ENCODE measurements around the gene HSD17B13. TPM values are rescaled to one million over a fixed set of nuclear protein-coding genes. Genes with fewer than 3 reads are reported as not detected.

HSD17B13 gene
- total and polyA plus RNA-seq, 2 donors (not counting 1 experiment from before 2014, with no cell fraction given) = 0.32 to 0.46 TPM

DNA sequence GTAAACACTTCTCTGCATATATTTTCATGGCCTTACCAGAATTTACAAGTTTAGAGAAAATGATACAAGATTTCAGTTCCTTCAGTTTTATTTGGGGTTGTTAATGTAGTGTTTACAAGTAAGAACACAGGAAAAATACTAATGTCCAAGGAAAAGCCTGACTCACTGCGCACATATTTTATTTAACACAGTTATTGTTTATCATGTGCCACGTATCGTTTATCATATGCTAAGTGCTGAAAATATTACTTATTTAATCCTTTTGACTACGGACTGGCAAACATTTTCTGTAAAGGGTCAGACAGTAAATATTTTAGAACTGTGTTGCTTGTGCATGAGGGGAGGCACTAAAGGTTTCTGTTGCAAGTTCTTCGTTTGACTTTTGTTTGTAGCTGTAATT, 794 bp downstream of the HSD17B13 start:
- H3K79me2 ChIP-seq (ENCODE audit: control insufficient read depth, insufficient read depth, low read length) = no peaks in the 10 kb centered on the region
- ATAC-seq (ENCODE audit: low read depth) (no peak), DNase-seq (no peak)
- H3K27ac ChIP-seq (ENCODE audit: low read length in 2 of 2) = no peak overlapping the region
- no peaks in the 10 kb centered on the region for H3K27me3 ChIP-seq (replicated peaks in 1 of 4; ENCODE audit: control extremely low read depth in 1 of 4, control insufficient read depth in 3 of 4, insufficient read depth in 4 of 4, low read length in 3 of 4)
- H3K36me3 ChIP-seq (replicated peaks in 1 of 2; ENCODE audit: control extremely low read depth in 1 of 2, control insufficient read depth in 1 of 2, extremely low read depth in 1 of 2, insufficient read depth in 2 of 2, low read length in 1 of 2) = no peaks in the 10 kb centered on the region
- no peaks in the 10 kb centered on the region for H3K9me3 ChIP-seq (ENCODE audit: control extremely low read depth in 1 of 3, control insufficient read depth in 2 of 3, insufficient read depth in 1 of 3, low read length in 2 of 3)
- H3K9ac ChIP-seq (ENCODE audit: low read length) = no peak overlapping the region
- H2AFZ ChIP-seq (ENCODE audit: insufficient read depth, low read depth, low read length, poor library complexity, severe bottlenecking) = no peak overlapping the region
- H3K4me1 ChIP-seq (ENCODE audit: control insufficient read depth in 2 of 2, insufficient read depth in 2 of 2, low read length in 2 of 2) = no peaks in the 10 kb centered on the region
- H4K20me1 ChIP-seq (ENCODE audit: control insufficient read depth, insufficient read depth, low read length, poor library complexity, severe bottlenecking) = no peaks in the 10 kb centered on the region
- H3K27ac Mint-ChIP-seq = no peak overlapping the region
- CTCF ChIA-PET = no interaction called here
- no peak overlapping the region for H3K4me2 ChIP-seq (replicated peaks; ENCODE audit: low read depth, low read length, poor library complexity, severe bottlenecking)
- no peak overlapping the region for H3K4me3 Mint-ChIP-seq
- H3K9me3 Mint-ChIP-seq (ENCODE audit: insufficient read depth) = no peaks in the 10 kb centered on the region
- TF ChIP-seq, protein P1, sequence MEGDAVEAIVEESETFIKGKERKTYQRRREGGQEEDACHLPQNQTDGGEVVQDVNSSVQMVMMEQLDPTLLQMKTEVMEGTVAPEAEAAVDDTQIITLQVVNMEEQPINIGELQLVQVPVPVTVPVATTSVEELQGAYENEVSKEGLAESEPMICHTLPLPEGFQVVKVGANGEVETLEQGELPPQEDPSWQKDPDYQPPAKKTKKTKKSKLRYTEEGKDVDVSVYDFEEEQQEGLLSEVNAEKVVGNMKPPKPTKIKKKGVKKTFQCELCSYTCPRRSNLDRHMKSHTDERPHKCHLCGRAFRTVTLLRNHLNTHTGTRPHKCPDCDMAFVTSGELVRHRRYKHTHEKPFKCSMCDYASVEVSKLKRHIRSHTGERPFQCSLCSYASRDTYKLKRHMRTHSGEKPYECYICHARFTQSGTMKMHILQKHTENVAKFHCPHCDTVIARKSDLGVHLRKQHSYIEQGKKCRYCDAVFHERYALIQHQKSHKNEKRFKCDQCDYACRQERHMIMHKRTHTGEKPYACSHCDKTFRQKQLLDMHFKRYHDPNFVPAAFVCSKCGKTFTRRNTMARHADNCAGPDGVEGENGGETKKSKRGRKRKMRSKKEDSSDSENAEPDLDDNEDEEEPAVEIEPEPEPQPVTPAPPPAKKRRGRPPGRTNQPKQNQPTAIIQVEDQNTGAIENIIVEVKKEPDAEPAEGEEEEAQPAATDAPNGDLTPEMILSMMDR (IDR thresholded peaks at IDR 0.05) = no peak
- no peak for TF ChIP-seq EZH2 (IDR thresholded peaks at IDR 0.05; ENCODE audit: borderline replicate concordance, insufficient read depth, low read depth, low read length, poor library complexity, severe bottlenecking)
- H3K27me3 Mint-ChIP-seq = no peaks in the 10 kb centered on the region
- no peak overlapping the region for H3K4me3 ChIP-seq (ENCODE audit: control extremely low read depth in 1 of 5, extremely low read depth in 1 of 5, insufficient read depth in 1 of 5, low read depth in 2 of 5, low read length in 4 of 5)
- intact Hi-C loops (cut with micrococcal nuclease) = no loop called here
- H3K4me1 Mint-ChIP-seq = no peaks in the 10 kb centered on the region
- POLR2A ChIA-PET = no interaction called here
- no CpG with 5 or more reads among the region's 5 CpGs for WGBS (ENCODE audit: insufficient coverage)

DNA sequence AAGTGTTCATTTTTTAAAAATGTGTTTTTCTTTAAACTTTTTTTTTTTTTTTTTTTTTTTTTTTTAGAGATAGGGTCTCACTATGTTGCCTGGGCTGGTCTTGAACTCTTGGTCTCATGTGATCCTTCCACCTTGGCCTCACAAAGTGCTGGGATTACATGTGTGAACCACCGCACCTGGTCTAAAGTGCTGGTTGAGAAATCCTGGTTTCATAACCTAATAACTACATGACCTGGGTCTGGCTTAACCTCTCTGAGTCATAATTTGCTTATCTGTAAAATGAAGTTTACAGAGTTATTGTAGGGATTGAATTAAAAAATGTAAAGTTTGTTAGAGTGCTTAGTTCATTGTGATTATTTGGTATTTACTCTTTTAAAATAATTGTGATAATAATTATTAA, 5.2 kb downstream of the HSD17B13 start:
- Histone ChIP-seq H3K27ac (ENCODE audit: low read length in 2 of 2) (no peak overlapping the region), H3K4me3 (ENCODE audit: control extremely low read depth in 1 of 5, extremely low read depth in 1 of 5, insufficient read depth in 1 of 5, low read depth in 2 of 5, low read length in 4 of 5) (no peak overlapping the region), H3K36me3 (replicated peaks in 1 of 2; ENCODE audit: control extremely low read depth in 1 of 2, control insufficient read depth in 1 of 2, extremely low read depth in 1 of 2, insufficient read depth in 2 of 2, low read length in 1 of 2) (no peaks in the 10 kb centered on the region), H3K9ac (ENCODE audit: low read length) (no peak overlapping the region), H3K27me3 (replicated peaks in 1 of 4; ENCODE audit: control extremely low read depth in 1 of 4, control insufficient read depth in 3 of 4, insufficient read depth in 4 of 4, low read length in 3 of 4) (no peaks in the 10 kb centered on the region), H4K20me1 (ENCODE audit: control insufficient read depth, insufficient read depth, low read length, poor library complexity, severe bottlenecking) (no peaks in the 10 kb centered on the region), H3K4me1 (ENCODE audit: control insufficient read depth in 2 of 2, insufficient read depth in 2 of 2, low read length in 2 of 2) (no peaks in the 10 kb centered on the region), H3K79me2 (ENCODE audit: control insufficient read depth, insufficient read depth, low read length) (no peaks in the 10 kb centered on the region), H3K4me2 (replicated peaks; ENCODE audit: low read depth, low read length, poor library complexity, severe bottlenecking) (no peak overlapping the region), H3K9me3 (ENCODE audit: control extremely low read depth in 1 of 3, control insufficient read depth in 2 of 3, insufficient read depth in 1 of 3, low read length in 2 of 3) (no peaks in the 10 kb centered on the region), H2AFZ (ENCODE audit: insufficient read depth, low read depth, low read length, poor library complexity, severe bottlenecking) (no peak overlapping the region)
- H3K4me1 Mint-ChIP-seq = no peaks in the 10 kb centered on the region
- no peaks in the 10 kb centered on the region for H3K27me3 Mint-ChIP-seq
- CTCF ChIA-PET = no interaction called here
- no peaks in the 10 kb centered on the region for H3K9me3 Mint-ChIP-seq (ENCODE audit: insufficient read depth)
- intact Hi-C loops (cut with micrococcal nuclease) = no loop called here
- no peak overlapping the region for H3K4me3 Mint-ChIP-seq
- no peak for TF ChIP-seq EZH2 (IDR thresholded peaks at IDR 0.05; ENCODE audit: borderline replicate concordance, insufficient read depth, low read depth, low read length, poor library complexity, severe bottlenecking)
- TF ChIP-seq, protein P1 (IDR thresholded peaks at IDR 0.05) = no peak
- ATAC-seq (ENCODE audit: low read depth) = no peak
- POLR2A ChIA-PET = no interaction called here
- no peak for DNase-seq
- 80% methylated on average over 1 of the region's 1 CpG for WGBS (ENCODE audit: insufficient coverage)
- H3K27ac Mint-ChIP-seq = no peak overlapping the region
